GM18951 (cell line): ENCODE results near the gene LRP8.

Experiments used
- POLR2A ChIP-seq: IDR thresholded peaks from 4 replicates; pipeline ENCODE4 v1.6.1; 2011; ENCODE audit warnings: mild to moderate bottlenecking; ENCODE audit not compliant: insufficient read length, insufficient read depth; ENCODE audit errors: extremely low read depth
- in situ Hi-C: fragments of 300-500 bp; cut with MboI; formaldehyde crosslinking; loops from one replicate; pipeline ENCODE4 v1.12.0; 2022; ENCODE audit warnings: low sequenced_read_pairs, mixed read lengths, inconsistent platforms; ENCODE audit not compliant: unreplicated experiment

Gene LRP8

GRCh38 chr1:53340660-53341520 lies 13.0 kb upstream of the LRP8 start:
- no peak for TF ChIP-seq POLR2A
- in situ Hi-C loops = no loop called here

GRCh38 chr1:53339736-53340635 lies 12.1 kb upstream of the LRP8 start:
- in situ Hi-C loops = no loop called here
- TF ChIP-seq POLR2A = no peak

GRCh38 chr1:53338423-53338822 lies 10.6 kb upstream of the LRP8 start:
- TF ChIP-seq POLR2A = no peak
- in situ Hi-C loops = no loop called here

- TF ChIP-seq POLR2A = no peak
- in situ Hi-C loops = no loop called here
These were observed 9.6 kb upstream of the LRP8 start for GRCh38 chr1:53337499-53337898.

- in situ Hi-C loops = no loop called here
- TF ChIP-seq POLR2A = no peak
These were observed 8.3 kb upstream of the LRP8 start for GRCh38 chr1:53336146-53336545.

GRCh38 chr1:53335661-53336060 lies 7.8 kb upstream of the LRP8 start:
- in situ Hi-C loops = no loop called here
- TF ChIP-seq POLR2A = no peak

- in situ Hi-C loops = no loop called here
These were observed 6.9 kb upstream of the LRP8 start for GRCh38 chr1:53334781-53335180.

GRCh38 chr1:53334312-53334711 lies 6.4 kb upstream of the LRP8 start:
- in situ Hi-C loops = no loop called here
- no peak for TF ChIP-seq POLR2A

More at GRCh38 chr1:53334781-53335180, 6.9 kb upstream of the LRP8 start:
- TF ChIP-seq POLR2A = no peak

- in situ Hi-C loops = no loop called here
- TF ChIP-seq POLR2A = no peak
These were observed 5.0 kb upstream of the LRP8 start for GRCh38 chr1:53332833-53333232.

GRCh38 chr1:53332186-53332564 lies 4.3 kb upstream of the LRP8 start:
- in situ Hi-C loops = no loop called here
- TF ChIP-seq POLR2A = no peak

- in situ Hi-C loops = no loop called here
- TF ChIP-seq POLR2A = no peak
These were observed 3.7 kb upstream of the LRP8 start for GRCh38 chr1:53331446-53332185.

GRCh38 chr1:53330819-53331218 lies 2.9 kb upstream of the LRP8 start:
- in situ Hi-C loops = no loop called here
- no peak for TF ChIP-seq POLR2A

GRCh38 chr1:53328541-53329499 lies 950 bp upstream of the LRP8 start:
- in situ Hi-C loops = no loop called here
- TF ChIP-seq POLR2A = no peak
